Stomach (tissue), 4 donors: ENCODE data around the gene ATP5IF1.

ENCODE experiments used
- EP300 ChIP-seq: sonication (generic); formaldehyde crosslinking; IDR thresholded peaks from one replicate; pipeline ENCODE4 v1.6.1; 2017; ENCODE audit warnings: antibody characterized with exemption
- POLR2A ChIP-seq, 4 donors: fragments of 450-650 bp; IDR thresholded peaks; one replicate each; pipeline ENCODE4 v1.6.1; 2016; ENCODE audit warnings: antibody characterized with exemption in 4 of 4, control low read depth in 2 of 4, mild to moderate bottlenecking in 1 of 4, moderate library complexity in 1 of 4
- POLR2AphosphoS5 ChIP-seq, 3 donors: sonication (generic); formaldehyde crosslinking; IDR thresholded peaks; one replicate each; pipeline ENCODE4 v1.6.1; 2016; ENCODE audit warnings: antibody characterized with exemption in 3 of 3
- TF ChIP-seq, protein P1 (sequence below), 7 experiments: fragments of 450-650 bp in 4 of 7; fragments of 200-600 bp in 3 of 7; sonication (generic) in 3 of 7; IDR thresholded peaks; one replicate each; pipeline ENCODE4 v1.5.1; 2016 to 2019; ENCODE audit warnings: antibody characterized with exemption in 7 of 7, control low read depth in 2 of 7, mild to moderate bottlenecking in 1 of 7

DNA sequence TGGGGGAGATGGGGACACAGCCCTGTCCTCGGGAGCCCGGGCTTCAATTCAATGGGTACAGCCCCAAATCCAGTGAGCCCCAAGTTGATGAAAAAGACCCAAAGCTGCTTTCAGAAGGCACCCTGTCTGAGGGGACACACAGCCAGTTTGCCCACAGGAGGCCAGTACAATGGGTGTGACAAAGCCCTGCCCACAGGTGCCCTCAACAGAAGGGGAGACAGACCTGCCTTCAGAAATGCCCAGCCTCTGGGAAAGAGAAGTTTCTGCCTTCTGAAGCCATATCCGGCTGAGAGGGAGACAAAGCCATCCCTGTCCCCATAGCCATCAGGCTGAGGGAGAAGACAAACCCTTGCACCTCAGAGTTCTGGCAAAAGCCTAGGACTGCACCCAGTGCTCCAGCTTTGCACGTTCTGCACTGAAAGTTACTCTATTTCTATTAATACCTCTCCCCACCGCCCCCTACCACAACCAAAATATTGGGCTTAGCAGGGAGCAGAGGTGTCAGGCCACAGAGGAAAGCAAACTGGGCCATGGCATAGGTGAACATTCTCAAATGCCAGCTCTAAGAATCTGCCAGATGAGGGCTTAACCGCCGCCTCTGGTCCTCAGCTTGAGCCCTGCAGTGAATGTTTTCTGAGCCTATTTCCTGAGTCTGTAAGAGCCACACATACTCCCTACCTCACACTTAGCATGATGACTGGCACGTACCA, 41.4 kb upstream of the ATP5IF1 start:
- TF ChIP-seq, protein P1, sequence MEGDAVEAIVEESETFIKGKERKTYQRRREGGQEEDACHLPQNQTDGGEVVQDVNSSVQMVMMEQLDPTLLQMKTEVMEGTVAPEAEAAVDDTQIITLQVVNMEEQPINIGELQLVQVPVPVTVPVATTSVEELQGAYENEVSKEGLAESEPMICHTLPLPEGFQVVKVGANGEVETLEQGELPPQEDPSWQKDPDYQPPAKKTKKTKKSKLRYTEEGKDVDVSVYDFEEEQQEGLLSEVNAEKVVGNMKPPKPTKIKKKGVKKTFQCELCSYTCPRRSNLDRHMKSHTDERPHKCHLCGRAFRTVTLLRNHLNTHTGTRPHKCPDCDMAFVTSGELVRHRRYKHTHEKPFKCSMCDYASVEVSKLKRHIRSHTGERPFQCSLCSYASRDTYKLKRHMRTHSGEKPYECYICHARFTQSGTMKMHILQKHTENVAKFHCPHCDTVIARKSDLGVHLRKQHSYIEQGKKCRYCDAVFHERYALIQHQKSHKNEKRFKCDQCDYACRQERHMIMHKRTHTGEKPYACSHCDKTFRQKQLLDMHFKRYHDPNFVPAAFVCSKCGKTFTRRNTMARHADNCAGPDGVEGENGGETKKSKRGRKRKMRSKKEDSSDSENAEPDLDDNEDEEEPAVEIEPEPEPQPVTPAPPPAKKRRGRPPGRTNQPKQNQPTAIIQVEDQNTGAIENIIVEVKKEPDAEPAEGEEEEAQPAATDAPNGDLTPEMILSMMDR (IDR thresholded peaks at IDR 0.05): no peak
- TF ChIP-seq POLR2A (IDR thresholded peaks at IDR 0.05) (no peak), EP300 (no peak), POLR2AphosphoS5 (IDR thresholded peaks at IDR 0.05) (no peak)
